Liver (tissue), 9 donors: ENCODE data around the gene BMPER. TPM values are rescaled to one million over a fixed set of nuclear protein-coding genes. Genes with fewer than 3 reads are reported as not detected.

Experiments
- DNase-seq: peaks from one replicate; pipeline ENCODE4 v3.0.0-alpha.2; 2017; ENCODE audit warnings: low spot score
- H3K27ac ChIP-seq, 2 donors: one replicate each; pipeline ENCODE4 v1.7.0; 2013; ENCODE audit warnings: inconsistent platforms in 2 of 2, low read length in 2 of 2, control low read depth in 1 of 2, low read depth in 1 of 2, mild to moderate bottlenecking in 1 of 2
- H3K27me3 ChIP-seq, 4 donors: one replicate each; pipeline versions ENCODE4 v1.6.1 to v1.7.0; 2013; ENCODE audit warnings: low read length in 3 of 4, inconsistent platforms in 1 of 4, mild to moderate bottlenecking in 1 of 4, moderate library complexity in 1 of 4; ENCODE audit not compliant: control insufficient read depth in 4 of 4, insufficient read depth in 4 of 4
- H3K36me3 ChIP-seq, 4 donors: one replicate each; pipeline versions ENCODE4 v1.6.1 to v1.7.0; 2013; ENCODE audit warnings: low read length in 3 of 4, mild to moderate bottlenecking in 3 of 4, low read depth in 1 of 4, moderate library complexity in 1 of 4; ENCODE audit not compliant: control insufficient read depth in 4 of 4, insufficient read depth in 3 of 4
- H3K4me1 ChIP-seq, 4 donors: one replicate each; pipeline versions ENCODE4 v1.6.1 to v1.7.0; 2013; ENCODE audit warnings: low read length in 3 of 4, mild to moderate bottlenecking in 3 of 4, moderate library complexity in 1 of 4; ENCODE audit not compliant: control insufficient read depth in 4 of 4, insufficient read depth in 4 of 4
- H3K4me3 ChIP-seq, 3 donors: one replicate each; pipeline versions ENCODE4 v1.6.1 to v1.7.0; 2013; ENCODE audit warnings: low read length in 3 of 3, control low read depth in 1 of 3, low read depth in 1 of 3, mild to moderate bottlenecking in 1 of 3
- H3K9ac ChIP-seq, 2 donors: one replicate each; pipeline ENCODE4 v1.7.0; 2013; ENCODE audit warnings: low read length in 2 of 2, mild to moderate bottlenecking in 2 of 2, moderate library complexity in 2 of 2, control low read depth in 1 of 2, low read depth in 1 of 2
- H3K9me3 ChIP-seq, 4 donors: one replicate each; pipeline versions ENCODE4 v1.6.1 to v1.7.0; 2013; ENCODE audit warnings: low read length in 3 of 4; ENCODE audit not compliant: control insufficient read depth in 4 of 4
- CTCF ChIP-seq: fragments of 150-350 bp; IDR thresholded peaks from 2 replicates; pipeline ENCODE4 v1.5.1; 2017; ENCODE audit warnings: improper control_type of control experiment, low read depth, low read length; ENCODE audit not compliant: missing input control
- GABPA ChIP-seq, 2 donors: IDR thresholded peaks in 1 of 2; conservative IDR thresholded peaks in 1 of 2; 2 replicates each; pipeline ENCODE4 v1.6.1; 2016; ENCODE audit warnings: antibody characterized with exemption in 2 of 2, mild to moderate bottlenecking in 1 of 2, moderate library complexity in 1 of 2
- HNF4A ChIP-seq, 2 donors: conservative IDR thresholded peaks; 2 replicates each; pipeline ENCODE4 v1.6.1; 2016; ENCODE audit warnings: antibody characterized with exemption in 2 of 2, mild to moderate bottlenecking in 2 of 2
- HNF4G ChIP-seq: IDR thresholded peaks from 2 replicates; pipeline ENCODE4 v1.6.1; 2016; ENCODE audit warnings: antibody characterized with exemption
- MAX ChIP-seq: IDR thresholded peaks from 2 replicates; pipeline ENCODE4 v1.6.1; 2016; ENCODE audit warnings: antibody characterized with exemption
- RXRA ChIP-seq, 2 donors: IDR thresholded peaks; 2 replicates each; pipeline ENCODE4 v1.6.1; 2017 to 2018; ENCODE audit warnings: antibody characterized with exemption in 2 of 2, mild to moderate bottlenecking in 1 of 2
- SP1 ChIP-seq: IDR thresholded peaks from 2 replicates; pipeline ENCODE4 v1.6.1; 2018; ENCODE audit warnings: antibody characterized with exemption, mild to moderate bottlenecking
- YY1 ChIP-seq: IDR thresholded peaks from 2 replicates; pipeline ENCODE4 v1.6.1; 2016; ENCODE audit warnings: antibody characterized with exemption, mild to moderate bottlenecking
- ZBTB33 ChIP-seq: IDR thresholded peaks from 2 replicates; pipeline ENCODE4 v1.6.1; 2016; ENCODE audit warnings: antibody characterized with exemption
- WGBS: extraction: QIAGEN DNeasy Blood & Tissue Kit; methylation state at CpG from one replicate; pipeline ENCODE4 v1.1.7; 2013; 5-methylcytosine and 5-hydroxymethylcytosine counted together
- polyA plus RNA-seq, 2 donors: library from polyadenylated mRNA; stranded (reverse) in 1 of 2; unstranded in 1 of 2; fragments of 200-250 nt in 1 of 2; fragments of >200 nt in 1 of 2; fragmentation: Nextera tagmentation in 1 of 2; extraction: Ambion mirVana in 1 of 2; gene quantifications; one replicate each; pipeline versions ENCODE4 v1.2.1 to v1.2.3, GENCODE V29; 2013 to 2015
- total RNA-seq, 2 donors: library from RNA; depleted of rRNA; stranded (reverse); fragments of >200 nt; gene quantifications; one replicate each; pipeline ENCODE4 v1.2.3, GENCODE V29; 2014
- donor health status: healthy.
- donor health status: healthy.
- donor health status: healthy.
- donor health status: healthy.
- donor health status: healthy.

BMPER gene
- total and polyA plus RNA-seq, 4 donors = 4.0 to 8.5 (median 6.2) TPM

DNA sequence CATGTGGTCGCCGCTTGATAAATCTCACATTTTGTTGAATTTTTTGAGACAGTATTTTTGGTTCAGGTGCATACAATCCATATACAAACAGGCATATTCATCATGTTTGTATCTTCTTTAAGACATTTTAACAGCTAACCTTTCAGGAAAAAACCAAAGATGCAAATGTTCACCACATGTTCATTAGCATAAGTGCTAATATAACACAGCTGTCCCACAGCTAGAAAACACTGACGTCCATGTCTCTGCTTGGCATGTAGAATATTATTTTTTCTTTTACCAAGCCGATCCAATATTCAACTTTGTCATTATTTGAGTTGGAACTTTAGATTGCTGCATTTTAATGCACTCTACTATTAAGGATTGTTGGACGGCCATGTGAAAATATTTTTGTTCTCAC, 31.2 kb downstream of the BMPER start (continued):
- TF ChIP-seq MAX (no peak), RXRA (IDR thresholded peaks at IDR 0.05) (no peak)

GRCh38 chr7:33937871-33938270, 32.5 kb downstream of the BMPER start:
- H3K4me1 ChIP-seq = peaks cover 0 to under 1% (median 0%) of the 10 kb centered on the region in 4 donors
- 81% methylated on average over 5 of the region's 5 CpGs for WGBS
- H3K9ac ChIP-seq = no peak overlapping the region
- H3K4me3 ChIP-seq = no peak overlapping the region
- no peak for DNase-seq
- TF ChIP-seq ZBTB33 (no peak), HNF4A (conservative IDR thresholded peaks at IDR 0.05) (no peak), RXRA (IDR thresholded peaks at IDR 0.05) (no peak), MAX (no peak)
- no peaks in the 10 kb centered on the region for H3K36me3 ChIP-seq
- H3K27ac ChIP-seq = no peak overlapping the region
- H3K27me3 ChIP-seq = no peaks in the 10 kb centered on the region
- no peaks in the 10 kb centered on the region for H3K9me3 ChIP-seq

DNA sequence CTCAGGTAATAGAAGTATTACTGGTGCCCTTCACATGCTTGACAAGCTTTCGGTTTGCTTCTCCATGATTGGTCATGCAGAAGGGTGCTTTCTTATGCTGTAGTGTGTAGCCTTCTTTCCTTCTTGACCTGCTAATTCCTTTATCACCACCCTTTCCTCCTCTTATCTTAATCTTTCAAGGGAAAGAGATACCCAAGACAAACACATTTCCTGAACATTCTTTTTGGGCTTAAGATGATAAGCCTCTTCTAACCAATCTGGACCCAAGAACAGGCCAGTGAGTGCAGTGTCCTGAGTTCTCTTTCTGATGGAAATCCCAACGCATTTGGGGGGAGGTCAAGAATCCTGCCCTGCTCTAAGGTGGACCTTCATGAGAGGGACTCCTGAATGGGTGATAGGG, 33.8 kb downstream of the BMPER start:
- H3K4me1 ChIP-seq = no peaks in the 10 kb centered on the region
- no peak overlapping the region for H3K4me3 ChIP-seq
- H3K27me3 ChIP-seq = no peaks in the 10 kb centered on the region
- no peak for TF ChIP-seq YY1
- TF ChIP-seq HNF4A (conservative IDR thresholded peaks at IDR 0.05) = no peak
- no peak for TF ChIP-seq ZBTB33
- TF ChIP-seq GABPA (IDR thresholded peaks at IDR 0.05 in 1 of 2, conservative IDR thresholded peaks at IDR 0.05 in 1 of 2) = no peak
- no peak for TF ChIP-seq SP1
- no peak for TF ChIP-seq CTCF
- no peak overlapping the region for H3K9ac ChIP-seq
- H3K36me3 ChIP-seq = no peaks in the 10 kb centered on the region
- DNase-seq = no peak
- no peak overlapping the region for H3K27ac ChIP-seq
- WGBS = 76% methylated on average over 2 of the region's 2 CpGs
- no peaks in the 10 kb centered on the region for H3K9me3 ChIP-seq

- no peaks in the 10 kb centered on the region for H3K36me3 ChIP-seq
- H3K27ac ChIP-seq = no peak overlapping the region
- no peaks in the 10 kb centered on the region for H3K9me3 ChIP-seq
- no peaks in the 10 kb centered on the region for H3K4me1 ChIP-seq
- H3K9ac ChIP-seq = no peak overlapping the region
- TF ChIP-seq MAX (no peak), HNF4A (conservative IDR thresholded peaks at IDR 0.05) (no peak), CTCF (no peak), ZBTB33 (no peak), HNF4G (no peak)
- no peaks in the 10 kb centered on the region for H3K27me3 ChIP-seq
- H3K4me3 ChIP-seq = no peak overlapping the region
- DNase-seq = no peak
Measured at GRCh38 chr7:33940503-33940902, 35.2 kb downstream of the BMPER start.
